Astrocyte (in vitro differentiated cells and primary cell): ENCODE results near the gene MAPKAPK3.

Experiments used
- CTCF ChIP-seq: IDR thresholded peaks from 2 replicates; pipeline ENCODE4 v1.5.1; 2011; ENCODE audit warnings: low read depth, mild to moderate bottlenecking, inconsistent platforms, low read length, moderate library complexity; ENCODE audit not compliant: insufficient read depth
- EZH2 ChIP-seq: IDR thresholded peaks from 2 replicates; pipeline ENCODE4 v1.6.1; 2012; ENCODE audit warnings: mild to moderate bottlenecking, low read length, inconsistent platforms; ENCODE audit not compliant: insufficient read depth

- TF ChIP-seq CTCF: no peak
- no peak for TF ChIP-seq EZH2
These were observed 44.4 kb downstream of the MAPKAPK3 start for GRCh38 chr3:50661321-50661837.
